Measurements from ENCODE around the gene COL23A1.

GRCh38 chr5:178223828-178224335, 366.3 kb downstream of the COL23A1 start:
- no peak for TF ChIP-seq ZNF629 (tag by site-specific recombination; IDR thresholded peaks at IDR 0.05)
- no peak for TF ChIP-seq CTCF (tag by site-specific recombination; IDR thresholded peaks at IDR 0.05)
- no peak for TF ChIP-seq ZBTB8A (tag by site-specific recombination; IDR thresholded peaks at IDR 0.05)
- no peak for TF ChIP-seq ZNF654 (tag by site-specific recombination; IDR thresholded peaks at IDR 0.05; ENCODE audit: low read depth)
- TF ChIP-seq ZNF776 (tag by site-specific recombination; IDR thresholded peaks at IDR 0.05; ENCODE audit: borderline replicate concordance), result no peak
- no peak for TF ChIP-seq ZNF112 (tag by site-specific recombination; IDR thresholded peaks at IDR 0.05)
- TF ChIP-seq ZNF548 (tag by site-specific recombination; IDR thresholded peaks at IDR 0.05), result no peak
- TF ChIP-seq ZNF138 (tag by site-specific recombination; IDR thresholded peaks at IDR 0.05; ENCODE audit: borderline replicate concordance), result no peak
- TF ChIP-seq BCL6B (tag by site-specific recombination; IDR thresholded peaks at IDR 0.05), result no peak
- no peak for TF ChIP-seq ZFP37 (tag by site-specific recombination; IDR thresholded peaks at IDR 0.05)
- peak; percentile 84 for TF ChIP-seq PRDM10 (tag by site-specific recombination; IDR thresholded peaks at IDR 0.05)
- no peak for TF ChIP-seq ZXDB (tag by site-specific recombination; IDR thresholded peaks at IDR 0.05)
- TF ChIP-seq ZNF26 (tag by site-specific recombination; IDR thresholded peaks at IDR 0.05), result no peak

Data from HEK293 (cell line).